Measurements from ENCODE around the gene FOXC1. TPM values are rescaled to one million over a fixed set of nuclear protein-coding genes. Genes with fewer than 3 reads are reported as not detected.

The FOXC1 gene
- total and polyA plus RNA-seq, 2 of the 13 experiments (the other 11 are each of a cell fraction or from before 2014, with no cell fraction given) = 0.44 to 0.55 TPM

- no peak for TF ChIP-seq ZNF30 (CRISPR knock-in tag; IDR thresholded peaks at IDR 0.05)
- TF ChIP-seq ZFP36 (IDR thresholded peaks at IDR 0.05; ENCODE audit: borderline replicate concordance, low read depth, low read length, partially characterized antibody) = no peak
- TF ChIP-seq, protein P1, sequence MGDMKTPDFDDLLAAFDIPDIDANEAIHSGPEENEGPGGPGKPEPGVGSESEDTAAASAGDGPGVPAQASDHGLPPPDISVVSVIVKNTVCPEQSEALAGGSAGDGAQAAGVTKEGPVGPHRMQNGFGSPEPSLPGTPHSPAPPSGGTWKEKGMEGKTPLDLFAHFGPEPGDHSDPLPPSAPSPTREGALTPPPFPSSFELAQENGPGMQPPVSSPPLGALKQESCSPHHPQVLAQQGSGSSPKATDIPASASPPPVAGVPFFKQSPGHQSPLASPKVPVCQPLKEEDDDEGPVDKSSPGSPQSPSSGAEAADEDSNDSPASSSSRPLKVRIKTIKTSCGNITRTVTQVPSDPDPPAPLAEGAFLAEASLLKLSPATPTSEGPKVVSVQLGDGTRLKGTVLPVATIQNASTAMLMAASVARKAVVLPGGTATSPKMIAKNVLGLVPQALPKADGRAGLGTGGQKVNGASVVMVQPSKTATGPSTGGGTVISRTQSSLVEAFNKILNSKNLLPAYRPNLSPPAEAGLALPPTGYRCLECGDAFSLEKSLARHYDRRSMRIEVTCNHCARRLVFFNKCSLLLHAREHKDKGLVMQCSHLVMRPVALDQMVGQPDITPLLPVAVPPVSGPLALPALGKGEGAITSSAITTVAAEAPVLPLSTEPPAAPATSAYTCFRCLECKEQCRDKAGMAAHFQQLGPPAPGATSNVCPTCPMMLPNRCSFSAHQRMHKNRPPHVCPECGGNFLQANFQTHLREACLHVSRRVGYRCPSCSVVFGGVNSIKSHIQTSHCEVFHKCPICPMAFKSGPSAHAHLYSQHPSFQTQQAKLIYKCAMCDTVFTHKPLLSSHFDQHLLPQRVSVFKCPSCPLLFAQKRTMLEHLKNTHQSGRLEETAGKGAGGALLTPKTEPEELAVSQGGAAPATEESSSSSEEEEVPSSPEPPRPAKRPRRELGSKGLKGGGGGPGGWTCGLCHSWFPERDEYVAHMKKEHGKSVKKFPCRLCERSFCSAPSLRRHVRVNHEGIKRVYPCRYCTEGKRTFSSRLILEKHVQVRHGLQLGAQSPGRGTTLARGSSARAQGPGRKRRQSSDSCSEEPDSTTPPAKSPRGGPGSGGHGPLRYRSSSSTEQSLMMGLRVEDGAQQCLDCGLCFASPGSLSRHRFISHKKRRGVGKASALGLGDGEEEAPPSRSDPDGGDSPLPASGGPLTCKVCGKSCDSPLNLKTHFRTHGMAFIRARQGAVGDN (CRISPR knock-in tag; IDR thresholded peaks at IDR 0.05) = peak; percentile 76
- TF ChIP-seq ZFY (CRISPR knock-in tag; IDR thresholded peaks at IDR 0.05) = peak; percentile 49
- TF ChIP-seq, protein P2, sequence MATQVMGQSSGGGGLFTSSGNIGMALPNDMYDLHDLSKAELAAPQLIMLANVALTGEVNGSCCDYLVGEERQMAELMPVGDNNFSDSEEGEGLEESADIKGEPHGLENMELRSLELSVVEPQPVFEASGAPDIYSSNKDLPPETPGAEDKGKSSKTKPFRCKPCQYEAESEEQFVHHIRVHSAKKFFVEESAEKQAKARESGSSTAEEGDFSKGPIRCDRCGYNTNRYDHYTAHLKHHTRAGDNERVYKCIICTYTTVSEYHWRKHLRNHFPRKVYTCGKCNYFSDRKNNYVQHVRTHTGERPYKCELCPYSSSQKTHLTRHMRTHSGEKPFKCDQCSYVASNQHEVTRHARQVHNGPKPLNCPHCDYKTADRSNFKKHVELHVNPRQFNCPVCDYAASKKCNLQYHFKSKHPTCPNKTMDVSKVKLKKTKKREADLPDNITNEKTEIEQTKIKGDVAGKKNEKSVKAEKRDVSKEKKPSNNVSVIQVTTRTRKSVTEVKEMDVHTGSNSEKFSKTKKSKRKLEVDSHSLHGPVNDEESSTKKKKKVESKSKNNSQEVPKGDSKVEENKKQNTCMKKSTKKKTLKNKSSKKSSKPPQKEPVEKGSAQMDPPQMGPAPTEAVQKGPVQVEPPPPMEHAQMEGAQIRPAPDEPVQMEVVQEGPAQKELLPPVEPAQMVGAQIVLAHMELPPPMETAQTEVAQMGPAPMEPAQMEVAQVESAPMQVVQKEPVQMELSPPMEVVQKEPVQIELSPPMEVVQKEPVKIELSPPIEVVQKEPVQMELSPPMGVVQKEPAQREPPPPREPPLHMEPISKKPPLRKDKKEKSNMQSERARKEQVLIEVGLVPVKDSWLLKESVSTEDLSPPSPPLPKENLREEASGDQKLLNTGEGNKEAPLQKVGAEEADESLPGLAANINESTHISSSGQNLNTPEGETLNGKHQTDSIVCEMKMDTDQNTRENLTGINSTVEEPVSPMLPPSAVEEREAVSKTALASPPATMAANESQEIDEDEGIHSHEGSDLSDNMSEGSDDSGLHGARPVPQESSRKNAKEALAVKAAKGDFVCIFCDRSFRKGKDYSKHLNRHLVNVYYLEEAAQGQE (IDR thresholded peaks at IDR 0.05; ENCODE audit: borderline replicate concordance in 1 of 2, low read depth in 1 of 2, low read length in 2 of 2) = no peak
- TF ChIP-seq ZNF326 (CRISPR knock-in tag; IDR thresholded peaks at IDR 0.05; ENCODE audit: borderline replicate concordance) = no peak
- TF ChIP-seq, protein P3, sequence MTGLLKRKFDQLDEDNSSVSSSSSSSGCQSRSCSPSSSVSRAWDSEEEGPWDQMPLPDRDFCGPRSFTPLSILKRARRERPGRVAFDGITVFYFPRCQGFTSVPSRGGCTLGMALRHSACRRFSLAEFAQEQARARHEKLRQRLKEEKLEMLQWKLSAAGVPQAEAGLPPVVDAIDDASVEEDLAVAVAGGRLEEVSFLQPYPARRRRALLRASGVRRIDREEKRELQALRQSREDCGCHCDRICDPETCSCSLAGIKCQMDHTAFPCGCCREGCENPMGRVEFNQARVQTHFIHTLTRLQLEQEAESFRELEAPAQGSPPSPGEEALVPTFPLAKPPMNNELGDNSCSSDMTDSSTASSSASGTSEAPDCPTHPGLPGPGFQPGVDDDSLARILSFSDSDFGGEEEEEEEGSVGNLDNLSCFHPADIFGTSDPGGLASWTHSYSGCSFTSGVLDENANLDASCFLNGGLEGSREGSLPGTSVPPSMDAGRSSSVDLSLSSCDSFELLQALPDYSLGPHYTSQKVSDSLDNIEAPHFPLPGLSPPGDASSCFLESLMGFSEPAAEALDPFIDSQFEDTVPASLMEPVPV (CRISPR knock-in tag; IDR thresholded peaks at IDR 0.05) = no peak
- peak; percentile 87; the same call in 1 of the 2 replicates for TF ChIP-seq GLI4 (CRISPR knock-in tag; IDR thresholded peaks at IDR 0.05; ENCODE audit: borderline replicate concordance)
- peak; percentile 25; the same call in 1 of the 2 replicates for TF ChIP-seq CCDC6 (CRISPR knock-in tag; IDR thresholded peaks at IDR 0.05)
- no peak for TF ChIP-seq SOX6 (IDR thresholded peaks at IDR 0.05)
- no peak; the same call in 1 of the 2 replicates for TF ChIP-seq SOX6 (CRISPR knock-in tag; IDR thresholded peaks at IDR 0.05)
- TF ChIP-seq, protein P4, sequence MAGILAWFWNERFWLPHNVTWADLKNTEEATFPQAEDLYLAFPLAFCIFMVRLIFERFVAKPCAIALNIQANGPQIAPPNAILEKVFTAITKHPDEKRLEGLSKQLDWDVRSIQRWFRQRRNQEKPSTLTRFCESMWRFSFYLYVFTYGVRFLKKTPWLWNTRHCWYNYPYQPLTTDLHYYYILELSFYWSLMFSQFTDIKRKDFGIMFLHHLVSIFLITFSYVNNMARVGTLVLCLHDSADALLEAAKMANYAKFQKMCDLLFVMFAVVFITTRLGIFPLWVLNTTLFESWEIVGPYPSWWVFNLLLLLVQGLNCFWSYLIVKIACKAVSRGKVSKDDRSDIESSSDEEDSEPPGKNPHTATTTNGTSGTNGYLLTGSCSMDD (CRISPR knock-in tag; IDR thresholded peaks at IDR 0.05) = no peak
- TF ChIP-seq, protein P5, sequence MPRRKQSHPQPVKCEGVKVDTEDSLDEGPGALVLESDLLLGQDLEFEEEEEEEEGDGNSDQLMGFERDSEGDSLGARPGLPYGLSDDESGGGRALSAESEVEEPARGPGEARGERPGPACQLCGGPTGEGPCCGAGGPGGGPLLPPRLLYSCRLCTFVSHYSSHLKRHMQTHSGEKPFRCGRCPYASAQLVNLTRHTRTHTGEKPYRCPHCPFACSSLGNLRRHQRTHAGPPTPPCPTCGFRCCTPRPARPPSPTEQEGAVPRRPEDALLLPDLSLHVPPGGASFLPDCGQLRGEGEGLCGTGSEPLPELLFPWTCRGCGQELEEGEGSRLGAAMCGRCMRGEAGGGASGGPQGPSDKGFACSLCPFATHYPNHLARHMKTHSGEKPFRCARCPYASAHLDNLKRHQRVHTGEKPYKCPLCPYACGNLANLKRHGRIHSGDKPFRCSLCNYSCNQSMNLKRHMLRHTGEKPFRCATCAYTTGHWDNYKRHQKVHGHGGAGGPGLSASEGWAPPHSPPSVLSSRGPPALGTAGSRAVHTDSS (CRISPR knock-in tag; conservative IDR thresholded peaks at IDR 0.05) = no peak
Measured at GRCh38 chr6:1604158-1605003, 5.3 kb upstream of the FOXC1 start (continued).

All from HepG2 (cell line).